ENCODE results near the gene ATP5MC2. TPM values are rescaled to one million over a fixed set of nuclear protein-coding genes. Genes with fewer than 3 reads are reported as not detected.

The ATP5MC2 gene
- total RNA-seq, 3 donors from 2014 or later (not counting 1 experiment from before 2014, with no cell fraction given), result 180 to 195 (median 184) TPM

GRCh38 chr12:53713516-53713915, 37.6 kb upstream of the ATP5MC2 start:
- Histone ChIP-seq H3K27me3 (ENCODE audit: control insufficient read depth, insufficient read depth, low read length) (no peaks in the 10 kb centered on the region), H3K36me3 (ENCODE audit: control insufficient read depth, insufficient read depth, low read length) (peaks cover 48% of the 10 kb centered on the region), H3K4me3 (ENCODE audit: low read length) (no peak overlapping the region), H3K27ac (ENCODE audit: low read length) (no peak overlapping the region), H3K4me1 (ENCODE audit: control insufficient read depth, insufficient read depth, low read length) (no peaks in the 10 kb centered on the region), H3K9me3 (ENCODE audit: control insufficient read depth, insufficient read depth, low read length) (no peaks in the 10 kb centered on the region)
- Mint-ChIP-seq H3K27me3 (ENCODE audit: low read depth in 2 of 2) (no peaks in the 10 kb centered on the region), H3K9me3 (no peaks in the 10 kb centered on the region), H3K27ac (no peak overlapping the region), H3K4me3 (no peak overlapping the region), H3K36me3 (peaks cover 19% of the 10 kb centered on the region), H3K4me1 (peaks cover 6% of the 10 kb centered on the region in 2 donors)
- DNase-seq, result no peak
- intact Hi-C loops (cut with micrococcal nuclease), result no loop called here
- TF ChIP-seq CTCF (IDR thresholded peaks at IDR 0.05), result no peak
- ATAC-seq, result no peak
- 95% methylated on average over 9 of the region's 9 CpGs for WGBS (ENCODE audit: insufficient coverage)

GRCh38 chr12:53712059-53712643, 36.3 kb upstream of the ATP5MC2 start:
- Mint-ChIP-seq H3K27me3 (ENCODE audit: low read depth in 2 of 2) (peaks cover 0 to 3% of the 10 kb centered on the region in 2 donors), H3K4me1 (peaks cover 6% of the 10 kb centered on the region in 2 donors), H3K27ac (no peak overlapping the region), H3K4me3 (no peak overlapping the region), H3K36me3 (peaks cover 19% of the 10 kb centered on the region), H3K9me3 (no peaks in the 10 kb centered on the region)
- intact Hi-C loops (cut with micrococcal nuclease), result no loop called here
- no peak overlapping the region for H3K27ac ChIP-seq (ENCODE audit: low read length)
- DNase-seq (no peak), ATAC-seq (no peak)
- no peak overlapping the region for H3K4me3 ChIP-seq (ENCODE audit: low read length)
- H3K9me3 ChIP-seq (ENCODE audit: control insufficient read depth, insufficient read depth, low read length), result no peaks in the 10 kb centered on the region
- TF ChIP-seq CTCF (IDR thresholded peaks at IDR 0.05), result no peak
- H3K4me1 ChIP-seq (ENCODE audit: control insufficient read depth, insufficient read depth, low read length), result no peaks in the 10 kb centered on the region
- 90% methylated on average over 8 of the region's 8 CpGs for WGBS (ENCODE audit: insufficient coverage)
- no peaks in the 10 kb centered on the region for H3K27me3 ChIP-seq (ENCODE audit: control insufficient read depth, insufficient read depth, low read length)
- H3K36me3 ChIP-seq (ENCODE audit: control insufficient read depth, insufficient read depth, low read length), result peaks cover 45% of the 10 kb centered on the region

- Mint-ChIP-seq H3K36me3 (peaks cover 12% of the 10 kb centered on the region), H3K4me1 (peaks cover 0 to 6% of the 10 kb centered on the region in 2 donors), H3K9me3 (no peaks in the 10 kb centered on the region), H3K27me3 (ENCODE audit: low read depth in 2 of 2) (peaks cover 0 to 13% of the 10 kb centered on the region in 2 donors), H3K4me3 (no peak overlapping the region), H3K27ac (no peak overlapping the region)
- no peak overlapping the region for H3K27ac ChIP-seq (ENCODE audit: low read length)
- H3K9me3 ChIP-seq (ENCODE audit: control insufficient read depth, insufficient read depth, low read length), result no peaks in the 10 kb centered on the region
- H3K27me3 ChIP-seq (ENCODE audit: control insufficient read depth, insufficient read depth, low read length), result peaks cover 5% of the 10 kb centered on the region
- intact Hi-C loops (cut with micrococcal nuclease), result no loop called here
- H3K4me3 ChIP-seq (ENCODE audit: low read length), result no peak overlapping the region
- H3K36me3 ChIP-seq (ENCODE audit: control insufficient read depth, insufficient read depth, low read length), result peaks cover 26% of the 10 kb centered on the region
- no peak for TF ChIP-seq CTCF (IDR thresholded peaks at IDR 0.05)
- DNase-seq (no peak), ATAC-seq (no peak)
- WGBS (ENCODE audit: insufficient coverage), result 89% methylated on average over 5 of the region's 6 CpGs
- no peaks in the 10 kb centered on the region for H3K4me1 ChIP-seq (ENCODE audit: control insufficient read depth, insufficient read depth, low read length)
These were observed 34.2 kb upstream of the ATP5MC2 start for GRCh38 chr12:53710091-53710490.

- H3K27ac ChIP-seq (ENCODE audit: low read length), result no peak overlapping the region
- intact Hi-C loops (cut with micrococcal nuclease), result no loop called here
- H3K4me1 ChIP-seq (ENCODE audit: control insufficient read depth, insufficient read depth, low read length), result no peaks in the 10 kb centered on the region
- no peak for TF ChIP-seq CTCF (IDR thresholded peaks at IDR 0.05)
- peaks cover 22% of the 10 kb centered on the region for H3K36me3 ChIP-seq (ENCODE audit: control insufficient read depth, insufficient read depth, low read length)
- peaks cover 2 to 14% of the 10 kb centered on the region in 2 donors for H3K27me3 Mint-ChIP-seq (ENCODE audit: low read depth in 2 of 2)
- H3K4me1 Mint-ChIP-seq, result peaks cover 0 to 6% of the 10 kb centered on the region in 2 donors
- H3K9me3 Mint-ChIP-seq, result no peaks in the 10 kb centered on the region
- no peaks in the 10 kb centered on the region for H3K9me3 ChIP-seq (ENCODE audit: control insufficient read depth, insufficient read depth, low read length)
- peaks cover 5% of the 10 kb centered on the region for H3K27me3 ChIP-seq (ENCODE audit: control insufficient read depth, insufficient read depth, low read length)
- peaks cover 12% of the 10 kb centered on the region for H3K36me3 Mint-ChIP-seq
- WGBS (ENCODE audit: insufficient coverage), result 52% methylated on average over 2 of the region's 4 CpGs
- no peak for DNase-seq
- no peak overlapping the region for H3K4me3 Mint-ChIP-seq
- no peak for ATAC-seq
- H3K4me3 ChIP-seq (ENCODE audit: low read length), result no peak overlapping the region
- peak overlapping the region in 1 of 2 donors; percentile 1 for H3K27ac Mint-ChIP-seq
These were observed 33.8 kb upstream of the ATP5MC2 start for GRCh38 chr12:53709671-53710070.

All from natural killer cell (primary cell).